PFSK-1 (cell line): ENCODE measurements around the gene DDX42.

ENCODE experiments used
- FOXP2 ChIP-seq: optimal IDR thresholded peaks from 2 replicates; pipeline ENCODE3; 2011; ENCODE audit warnings: borderline replicate concordance, control low read depth, inconsistent platforms; ENCODE audit not compliant: insufficient read depth; ENCODE audit errors: extremely low read length, extremely low read depth
- POLR2AphosphoS5 ChIP-seq: IDR thresholded peaks from 2 replicates; pipeline ENCODE4 v1.6.1; 2012; ENCODE audit warnings: low read depth, mild to moderate bottlenecking, control low read depth, low read length, moderate library complexity
- SIN3A ChIP-seq: IDR thresholded peaks from 2 replicates; pipeline ENCODE4 v1.6.1; 2012; ENCODE audit warnings: mild to moderate bottlenecking, low read length, moderate library complexity, borderline replicate concordance; ENCODE audit not compliant: insufficient read depth
- TAF1 ChIP-seq: IDR thresholded peaks from 2 replicates; pipeline ENCODE4 v1.6.1; 2012; ENCODE audit warnings: low read length, control low read depth, borderline replicate concordance; ENCODE audit not compliant: insufficient read depth
- TF ChIP-seq, protein P1 (sequence below), 2 experiments: IDR thresholded peaks; 2 replicates each; pipeline versions ENCODE4 v1.6.1 to v1.8.0; 2011 to 2012; ENCODE audit warnings: low read depth in 2 of 2, low read length in 2 of 2, control low read depth in 1 of 2, inconsistent platforms in 1 of 2, mild to moderate bottlenecking in 1 of 2, moderate library complexity in 1 of 2; ENCODE audit not compliant: insufficient read depth in 1 of 2

Gene DDX42

GRCh38 chr17:63800783-63801182 lies 26.8 kb downstream of the DDX42 start:
- TF ChIP-seq SIN3A (no peak), FOXP2 (no peak), POLR2AphosphoS5 (no peak), TAF1 (no peak)

DNA sequence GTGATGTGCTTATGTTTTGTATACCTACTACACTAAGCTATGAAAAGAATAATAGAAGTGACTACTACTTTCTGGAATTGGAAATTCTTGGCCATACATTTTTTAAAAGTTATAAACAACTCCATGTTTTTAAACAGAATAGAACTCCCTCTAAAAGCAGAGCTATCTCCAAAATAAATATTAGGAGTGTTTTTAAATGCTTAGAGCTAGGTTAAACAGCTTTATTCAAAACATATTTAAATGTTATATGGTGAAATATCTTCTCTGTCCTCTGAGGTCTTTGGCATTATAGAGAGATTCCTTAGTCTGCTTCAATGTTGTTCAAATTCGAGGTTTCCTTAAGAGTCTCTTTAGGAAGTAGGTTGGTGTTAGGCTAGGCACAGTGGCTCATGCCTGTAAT lies 30.4 kb downstream of the DDX42 start:
- TF ChIP-seq, protein P1, sequence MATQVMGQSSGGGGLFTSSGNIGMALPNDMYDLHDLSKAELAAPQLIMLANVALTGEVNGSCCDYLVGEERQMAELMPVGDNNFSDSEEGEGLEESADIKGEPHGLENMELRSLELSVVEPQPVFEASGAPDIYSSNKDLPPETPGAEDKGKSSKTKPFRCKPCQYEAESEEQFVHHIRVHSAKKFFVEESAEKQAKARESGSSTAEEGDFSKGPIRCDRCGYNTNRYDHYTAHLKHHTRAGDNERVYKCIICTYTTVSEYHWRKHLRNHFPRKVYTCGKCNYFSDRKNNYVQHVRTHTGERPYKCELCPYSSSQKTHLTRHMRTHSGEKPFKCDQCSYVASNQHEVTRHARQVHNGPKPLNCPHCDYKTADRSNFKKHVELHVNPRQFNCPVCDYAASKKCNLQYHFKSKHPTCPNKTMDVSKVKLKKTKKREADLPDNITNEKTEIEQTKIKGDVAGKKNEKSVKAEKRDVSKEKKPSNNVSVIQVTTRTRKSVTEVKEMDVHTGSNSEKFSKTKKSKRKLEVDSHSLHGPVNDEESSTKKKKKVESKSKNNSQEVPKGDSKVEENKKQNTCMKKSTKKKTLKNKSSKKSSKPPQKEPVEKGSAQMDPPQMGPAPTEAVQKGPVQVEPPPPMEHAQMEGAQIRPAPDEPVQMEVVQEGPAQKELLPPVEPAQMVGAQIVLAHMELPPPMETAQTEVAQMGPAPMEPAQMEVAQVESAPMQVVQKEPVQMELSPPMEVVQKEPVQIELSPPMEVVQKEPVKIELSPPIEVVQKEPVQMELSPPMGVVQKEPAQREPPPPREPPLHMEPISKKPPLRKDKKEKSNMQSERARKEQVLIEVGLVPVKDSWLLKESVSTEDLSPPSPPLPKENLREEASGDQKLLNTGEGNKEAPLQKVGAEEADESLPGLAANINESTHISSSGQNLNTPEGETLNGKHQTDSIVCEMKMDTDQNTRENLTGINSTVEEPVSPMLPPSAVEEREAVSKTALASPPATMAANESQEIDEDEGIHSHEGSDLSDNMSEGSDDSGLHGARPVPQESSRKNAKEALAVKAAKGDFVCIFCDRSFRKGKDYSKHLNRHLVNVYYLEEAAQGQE (IDR thresholded peaks at IDR 0.05; ENCODE audit: insufficient read depth in 1 of 2, low read depth in 2 of 2, low read length in 2 of 2) = no peak
- TF ChIP-seq POLR2AphosphoS5 (no peak), TAF1 (no peak), FOXP2 (no peak), SIN3A (no peak)

DNA sequence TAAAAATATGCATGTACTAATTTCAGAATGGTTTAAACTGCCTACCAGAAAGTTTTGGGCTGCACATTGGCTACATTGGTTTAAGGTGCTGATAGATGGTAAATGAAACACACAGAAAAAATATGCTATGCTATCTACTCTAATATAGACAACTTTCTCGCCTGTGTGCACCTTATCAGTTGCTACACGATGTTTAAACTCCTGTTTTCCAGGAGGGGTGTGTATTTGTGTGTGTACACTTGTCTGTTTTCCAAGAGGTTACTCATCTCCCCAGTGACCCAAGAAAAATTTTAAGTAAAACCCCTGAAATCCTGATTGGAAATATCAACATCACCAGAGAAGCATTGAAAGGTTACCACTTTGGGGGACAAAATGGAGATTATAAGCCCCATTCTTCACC lies 31.6 kb downstream of the DDX42 start:
- TF ChIP-seq POLR2AphosphoS5 (no peak), SIN3A (no peak), TAF1 (no peak)

DNA sequence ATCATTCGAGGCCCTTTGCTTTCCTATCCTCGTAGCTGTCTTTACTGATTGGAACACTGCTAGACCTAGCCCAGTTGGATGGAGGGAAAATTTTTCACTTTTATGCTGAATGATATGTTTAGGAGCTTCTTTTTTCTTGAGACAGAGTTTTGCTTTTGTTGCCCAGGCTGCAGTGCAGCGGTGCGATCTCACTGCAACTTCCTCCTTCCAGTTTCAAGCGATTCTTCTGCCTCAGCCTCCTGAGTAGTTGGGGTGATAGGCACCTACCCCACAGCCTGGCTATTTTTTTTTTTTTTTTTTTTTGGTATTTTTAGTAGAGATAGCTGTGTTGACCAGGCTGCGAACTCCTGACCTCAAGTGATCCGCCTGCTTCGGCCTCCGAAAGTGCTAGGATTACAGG lies 36.0 kb downstream of the DDX42 start:
- TF ChIP-seq FOXP2 = no peak
- TF ChIP-seq, protein P1 (IDR thresholded peaks at IDR 0.05; ENCODE audit: insufficient read depth in 1 of 2, low read depth in 2 of 2, low read length in 2 of 2) = no peak
- no peak for TF ChIP-seq POLR2AphosphoS5
- no peak for TF ChIP-seq SIN3A
- no peak for TF ChIP-seq TAF1

GRCh38 chr17:63816123-63816522 lies 42.2 kb downstream of the DDX42 start:
- TF ChIP-seq TAF1 (no peak), SIN3A (no peak), FOXP2 (no peak), POLR2AphosphoS5 (no peak)
- TF ChIP-seq, protein P1 (IDR thresholded peaks at IDR 0.05; ENCODE audit: insufficient read depth in 1 of 2, low read depth in 2 of 2, low read length in 2 of 2) = no peak

DNA sequence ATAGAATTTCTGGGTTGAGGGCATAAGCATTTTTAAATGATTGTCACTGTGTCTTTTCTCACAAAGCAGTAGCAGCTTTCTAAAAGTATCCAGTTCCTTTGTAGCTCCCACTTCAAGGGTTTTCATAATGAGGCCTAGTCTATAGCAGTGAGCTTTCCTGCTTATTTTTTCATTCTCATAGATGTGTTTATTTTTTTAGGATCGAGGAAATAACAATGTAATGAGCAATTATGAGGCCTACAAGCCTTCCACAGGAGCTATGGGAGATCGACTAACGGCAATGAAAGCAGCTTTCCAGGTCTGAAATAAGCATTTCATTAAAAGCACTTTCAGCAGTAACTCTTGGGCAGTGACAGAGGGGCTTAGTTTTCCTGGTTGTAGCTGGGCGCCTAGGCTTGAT lies 42.7 kb downstream of the DDX42 start:
- TF ChIP-seq SIN3A = no peak
- TF ChIP-seq, protein P1 (IDR thresholded peaks at IDR 0.05; ENCODE audit: insufficient read depth in 1 of 2, low read depth in 2 of 2, low read length in 2 of 2) = no peak
- no peak for TF ChIP-seq FOXP2
- no peak for TF ChIP-seq POLR2AphosphoS5
- no peak for TF ChIP-seq TAF1
